Stimulated activated effector memory CD8-positive, alpha-beta T cell treated with anti-CD3 and anti-CD28 coated beads, Interleukin-12 subunit alpha, Interleukin-12 subunit beta, amount 100 ng/mL, for 72 hours (primary cell): ENCODE results near the gene ITGA2B.
"Not testable (repeated sequence)": the region's sequence is repeated elsewhere in the genome, so short reads cannot be mapped to it uniquely, and the experiment has no call there.

Experiments used
- ATAC-seq: fragments of 150-1000 bp; cut with Tn5 transposase; 2 replicates; pipeline ENCODE4 v1.10.0; 2021
- DNase-seq, 2 donors: peaks; one replicate each; pipeline ENCODE4 v3.0.0; 2021 to 2022; ENCODE audit warnings: low spot score in 2 of 2
- H3K27ac Mint-ChIP-seq: one replicate; pipeline ENCODE4 v1.8.0; 2022; ENCODE audit warnings: mild to moderate bottlenecking, mixed read lengths
- H3K36me3 Mint-ChIP-seq: one replicate; pipeline ENCODE4 v1.8.0; 2022; ENCODE audit warnings: mild to moderate bottlenecking, mixed read lengths
- H3K4me1 Mint-ChIP-seq: one replicate; pipeline ENCODE4 v1.8.0; 2022; ENCODE audit warnings: mixed read lengths
- H3K4me3 Mint-ChIP-seq: one replicate; pipeline ENCODE4 v1.8.0; 2022; ENCODE audit warnings: mild to moderate bottlenecking, mixed read lengths
- H3K9me3 Mint-ChIP-seq: one replicate; pipeline ENCODE4 v1.8.0; 2022; ENCODE audit warnings: mixed read lengths

Gene ITGA2B

GRCh38 chr17:44352828-44353671 lies 36.4 kb downstream of the ITGA2B start:
- Mint-ChIP-seq H3K4me3 (peak overlapping the region; percentile 54), H3K36me3 (no peaks in the 10 kb centered on the region), H3K27ac (no peak overlapping the region), H3K4me1 (peaks cover 14% of the 10 kb centered on the region), H3K9me3 (no peaks in the 10 kb centered on the region)
- DNase-seq (no peak), ATAC-seq (no peak)

GRCh38 chr17:44351961-44352827 lies 37.3 kb downstream of the ITGA2B start:
- peak overlapping the region; percentile 54 for H3K4me3 Mint-ChIP-seq
- H3K4me1 Mint-ChIP-seq: peaks cover 17% of the 10 kb centered on the region
- H3K27ac Mint-ChIP-seq: no peak overlapping the region
- no peak for DNase-seq
- H3K36me3 Mint-ChIP-seq: no peaks in the 10 kb centered on the region
- H3K9me3 Mint-ChIP-seq: no peaks in the 10 kb centered on the region
- ATAC-seq: no peak

GRCh38 chr17:44351464-44351863 lies 38.0 kb downstream of the ITGA2B start:
- Mint-ChIP-seq H3K4me1 (peaks cover 17% of the 10 kb centered on the region), H3K27ac (no peak overlapping the region), H3K9me3 (no peaks in the 10 kb centered on the region), H3K36me3 (no peaks in the 10 kb centered on the region), H3K4me3 (no peak overlapping the region)
- DNase-seq (no peak), ATAC-seq (no peak)

DNA sequence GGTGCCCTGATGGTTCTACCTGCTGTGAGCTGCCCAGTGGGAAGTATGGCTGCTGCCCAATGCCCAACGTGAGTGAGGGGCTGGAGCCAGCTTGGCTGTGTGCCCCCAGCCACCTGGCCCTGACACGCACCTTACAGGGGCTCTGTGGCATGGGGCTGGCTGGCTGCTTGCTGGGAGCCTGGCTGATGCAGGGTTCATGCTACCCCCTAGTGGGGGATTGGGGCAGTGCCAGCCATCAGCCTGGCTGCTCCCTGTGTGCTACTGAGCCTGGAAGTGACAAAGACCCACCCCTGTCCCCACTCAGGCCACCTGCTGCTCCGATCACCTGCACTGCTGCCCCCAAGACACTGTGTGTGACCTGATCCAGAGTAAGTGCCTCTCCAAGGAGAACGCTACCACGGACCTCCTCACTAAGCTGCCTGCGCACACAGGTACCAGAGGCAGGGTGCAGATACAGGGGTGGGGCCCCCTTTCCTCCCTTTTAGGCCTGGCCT lies 38.7 kb downstream of the ITGA2B start:
- ATAC-seq: peak; percentile 75
- H3K4me1 Mint-ChIP-seq: peaks cover 23% of the 10 kb centered on the region
- H3K4me3 Mint-ChIP-seq: no peak overlapping the region
- peak; percentile 69 to 86 for DNase-seq
- H3K36me3 Mint-ChIP-seq: no peaks in the 10 kb centered on the region
- no peak overlapping the region for H3K27ac Mint-ChIP-seq
- H3K9me3 Mint-ChIP-seq: no peaks in the 10 kb centered on the region

- Mint-ChIP-seq H3K4me3 (no peak overlapping the region), H3K27ac (no peak overlapping the region), H3K36me3 (peaks cover 6% of the 10 kb centered on the region), H3K4me1 (peaks cover 35% of the 10 kb centered on the region), H3K9me3 (no peaks in the 10 kb centered on the region)
- ATAC-seq (no peak), DNase-seq (no peak)
These were observed 39.8 kb downstream of the ITGA2B start for GRCh38 chr17:44349553-44350070.

- Mint-ChIP-seq H3K36me3 (peaks cover 6% of the 10 kb centered on the region), H3K4me1 (peaks cover 40% of the 10 kb centered on the region), H3K27ac (no peak overlapping the region), H3K9me3 (no peaks in the 10 kb centered on the region), H3K4me3 (no peak overlapping the region)
- DNase-seq (no peak), ATAC-seq (no peak)
These were observed 40.5 kb downstream of the ITGA2B start for GRCh38 chr17:44348988-44349364.

DNA sequence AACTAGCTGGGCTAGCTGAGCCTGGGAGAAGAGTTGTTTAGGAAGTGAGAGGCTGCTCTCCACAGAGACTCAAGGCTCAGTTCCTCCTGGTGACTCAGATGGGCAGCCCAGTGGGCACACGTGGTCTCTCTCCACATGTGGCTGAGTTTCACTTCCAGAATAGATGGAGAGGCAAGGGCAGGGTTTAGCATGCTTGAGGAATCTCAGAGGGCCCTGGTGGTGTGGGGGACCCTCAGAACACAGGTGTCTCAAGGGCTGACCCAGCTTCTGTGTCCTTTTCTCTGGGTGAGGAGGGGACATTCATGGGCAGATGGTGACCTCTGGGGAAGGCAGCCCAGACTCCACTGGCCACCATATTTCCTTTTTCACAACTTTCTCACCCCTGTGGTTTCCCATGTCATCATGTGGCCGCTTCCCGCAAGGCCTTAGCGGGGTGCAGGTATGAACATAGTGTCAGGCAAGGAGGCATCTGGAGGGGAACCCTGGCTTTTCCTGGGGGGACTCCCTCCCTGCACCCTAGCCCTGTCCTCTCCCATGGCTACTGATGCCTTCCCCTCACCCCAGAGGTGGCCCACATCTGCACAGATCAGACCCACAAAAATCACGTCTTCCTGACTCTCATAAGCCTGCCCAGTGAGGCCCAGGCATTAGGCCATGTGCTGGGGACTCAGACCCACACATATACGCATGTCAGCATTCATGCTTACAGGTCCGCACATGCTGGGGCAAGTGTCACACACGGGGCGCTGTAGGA lies 41.0 kb downstream of the ITGA2B start:
- Mint-ChIP-seq H3K27ac (no peak overlapping the region), H3K36me3 (peaks cover 6% of the 10 kb centered on the region), H3K4me1 (peaks cover 42% of the 10 kb centered on the region), H3K4me3 (no peak overlapping the region), H3K9me3 (no peaks in the 10 kb centered on the region)
- ATAC-seq (peak; percentile 42), DNase-seq (no peak)

DNA sequence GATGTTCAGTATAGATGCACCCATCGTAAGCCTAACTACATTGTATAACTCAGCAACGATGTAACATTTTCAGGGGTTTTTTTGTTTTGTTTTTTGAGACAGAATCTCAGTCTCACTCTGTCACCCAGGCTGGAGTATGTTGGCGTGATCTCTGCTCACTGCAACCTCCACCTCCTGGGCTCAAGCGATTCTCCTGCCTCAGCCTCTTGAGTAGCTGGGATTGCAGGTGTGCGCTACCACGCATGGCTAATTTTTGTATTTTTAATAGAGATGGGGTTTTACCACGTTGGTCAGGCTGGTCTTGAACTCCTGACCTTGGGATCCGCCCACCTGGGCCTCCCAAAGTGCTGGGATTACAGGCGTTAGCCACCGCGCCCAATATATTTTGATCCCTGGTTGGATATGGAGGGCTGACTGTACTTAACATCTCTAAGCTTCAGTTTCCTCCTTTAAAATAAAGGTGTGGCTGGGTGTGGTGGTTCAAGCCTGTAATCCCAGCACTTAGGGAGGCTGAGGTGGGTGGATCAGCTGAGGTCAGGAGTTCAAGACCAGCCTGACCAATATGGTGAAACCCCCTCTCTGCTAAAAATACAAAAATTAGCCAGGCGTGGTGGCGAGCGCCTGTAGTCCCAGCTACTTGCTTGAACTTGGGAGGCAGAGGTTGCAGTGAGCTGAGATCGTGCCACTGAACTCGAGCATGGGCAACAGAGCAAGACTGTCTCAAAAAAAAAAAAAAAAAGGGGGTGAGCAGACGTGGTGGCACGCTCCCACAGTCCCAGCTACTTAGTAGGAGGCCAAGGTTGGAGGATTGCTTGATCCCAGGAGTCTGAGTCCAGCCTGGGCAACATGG lies 42.0 kb downstream of the ITGA2B start:
- DNase-seq, ATAC-seq, H3K9me3 Mint-ChIP-seq, H3K36me3 Mint-ChIP-seq, H3K27ac Mint-ChIP-seq, H3K4me3 Mint-ChIP-seq: not testable (repeated sequence)
- H3K4me1 Mint-ChIP-seq: peaks cover 37% of the 10 kb centered on the region

GRCh38 chr17:44346064-44346844 lies 43.2 kb downstream of the ITGA2B start:
- Mint-ChIP-seq H3K27ac (peak overlapping the region; percentile 89), H3K4me1 (peaks cover 37% of the 10 kb centered on the region), H3K4me3 (peak overlapping the region; percentile 95), H3K36me3 (peaks cover 6% of the 10 kb centered on the region), H3K9me3 (no peaks in the 10 kb centered on the region)
- ATAC-seq (no peak), DNase-seq (no peak)

DNA sequence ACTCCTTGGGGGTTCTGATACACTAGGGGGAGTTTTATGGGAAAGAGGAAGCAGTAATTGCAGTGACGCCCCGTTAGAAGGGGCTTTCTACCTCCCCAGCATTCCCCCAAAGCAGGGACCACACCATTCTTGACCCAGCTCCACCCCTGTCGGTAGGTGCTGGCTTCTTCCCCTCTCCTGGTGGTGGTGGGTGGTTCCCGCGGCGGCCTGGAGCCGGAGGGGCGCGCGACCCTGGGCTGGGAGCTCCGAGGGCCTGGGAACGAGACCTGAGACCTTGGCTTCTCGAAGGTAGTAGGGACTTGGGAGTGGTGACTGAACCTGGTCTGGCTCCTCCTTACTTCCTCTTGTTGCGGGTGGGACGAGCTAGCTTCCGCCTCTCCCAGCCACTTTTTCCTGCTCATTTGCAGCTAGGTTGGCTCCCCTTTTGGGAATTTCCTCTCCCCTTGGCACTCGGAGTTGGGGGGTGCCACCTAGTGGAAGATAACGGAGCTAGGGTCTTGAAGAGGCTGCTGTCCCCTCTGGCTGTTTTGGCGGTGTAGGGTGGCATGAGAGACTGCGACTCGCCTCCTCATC lies 43.9 kb downstream of the ITGA2B start:
- Mint-ChIP-seq H3K4me3 (peak overlapping the region; percentile 95), H3K4me1 (peaks cover 37% of the 10 kb centered on the region), H3K36me3 (peaks cover 6% of the 10 kb centered on the region), H3K9me3 (no peaks in the 10 kb centered on the region), H3K27ac (peak overlapping the region; percentile 89)
- peak; percentile 33 for ATAC-seq
- DNase-seq: peak in 1 of 2 donors; percentile 71

DNA sequence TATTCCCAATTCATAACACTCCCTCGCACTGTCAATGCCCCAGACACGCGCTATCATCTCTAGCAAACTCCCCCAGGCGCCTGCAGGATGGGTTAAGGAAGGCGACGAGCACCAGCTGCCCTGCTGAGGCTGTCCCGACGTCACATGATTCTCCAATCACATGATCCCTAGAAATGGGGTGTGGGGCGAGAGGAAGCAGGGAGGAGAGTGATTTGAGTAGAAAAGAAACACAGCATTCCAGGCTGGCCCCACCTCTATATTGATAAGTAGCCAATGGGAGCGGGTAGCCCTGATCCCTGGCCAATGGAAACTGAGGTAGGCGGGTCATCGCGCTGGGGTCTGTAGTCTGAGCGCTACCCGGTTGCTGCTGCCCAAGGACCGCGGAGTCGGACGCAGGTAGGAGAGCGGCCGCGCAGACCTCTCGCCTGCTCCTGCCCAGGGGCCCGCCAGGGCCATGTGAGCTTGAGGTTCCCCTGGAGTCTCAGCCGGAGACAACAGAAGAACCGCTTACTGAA lies 44.5 kb downstream of the ITGA2B start, which contains the start of gene GRN:
Gene GRN (plus strand): TSS at position 364 of the 515 bp plus-strand sequence. CDS start 3,863 bp downstream, outside the sequence.
- H3K4me3 Mint-ChIP-seq: peak within 1 kb of the TSS; percentile 95
- peaks cover 37% of the 10 kb centered on the region for H3K4me1 Mint-ChIP-seq
- DNase-seq (peak; percentile 71 to 90), ATAC-seq (peak; percentile 97)
- H3K9me3 Mint-ChIP-seq: no peaks in the 10 kb centered on the region
- peaks cover 6% of the 10 kb centered on the region for H3K36me3 Mint-ChIP-seq
- peak within 1 kb of the TSS; percentile 89 for H3K27ac Mint-ChIP-seq

- H3K27ac Mint-ChIP-seq: no peak overlapping the region
- H3K9me3 Mint-ChIP-seq: no peaks in the 10 kb centered on the region
- no peak for ATAC-seq
- no peak for DNase-seq
- H3K4me3 Mint-ChIP-seq: peak overlapping the region; percentile 95
- peaks cover 36% of the 10 kb centered on the region for H3K4me1 Mint-ChIP-seq
- H3K36me3 Mint-ChIP-seq: peaks cover 6% of the 10 kb centered on the region
These were observed 45.8 kb downstream of the ITGA2B start for GRCh38 chr17:44343510-44344209.
